ENCODE results near the gene RHO. TPM values are rescaled to one million over a fixed set of nuclear protein-coding genes. Genes with fewer than 3 reads are reported as not detected.
"Not testable (repeated sequence)": the region's sequence is repeated elsewhere in the genome, so short reads cannot be mapped to it uniquely, and the experiment has no call there.

Gene RHO
- total RNA-seq = not detected
- long read RNA-seq = 0 reads

DNA sequence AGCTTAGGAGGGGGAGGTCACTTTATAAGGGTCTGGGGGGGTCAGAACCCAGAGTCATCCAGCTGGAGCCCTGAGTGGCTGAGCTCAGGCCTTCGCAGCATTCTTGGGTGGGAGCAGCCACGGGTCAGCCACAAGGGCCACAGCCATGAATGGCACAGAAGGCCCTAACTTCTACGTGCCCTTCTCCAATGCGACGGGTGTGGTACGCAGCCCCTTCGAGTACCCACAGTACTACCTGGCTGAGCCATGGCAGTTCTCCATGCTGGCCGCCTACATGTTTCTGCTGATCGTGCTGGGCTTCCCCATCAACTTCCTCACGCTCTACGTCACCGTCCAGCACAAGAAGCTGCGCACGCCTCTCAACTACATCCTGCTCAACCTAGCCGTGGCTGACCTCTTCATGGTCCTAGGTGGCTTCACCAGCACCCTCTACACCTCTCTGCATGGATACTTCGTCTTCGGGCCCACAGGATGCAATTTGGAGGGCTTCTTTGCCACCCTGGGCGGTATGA, at the start of gene RHO:
TSS of gene RHO (plus strand) at position 51 of the 512 bp plus-strand sequence. CDS start at position 146, 95 bp downstream.
- no peak within 1 kb of the TSS for H3K27ac ChIP-seq (replicated peaks)
- no peak for DNase-seq
- intact Hi-C loops (cut with micrococcal nuclease) = no loop called here

DNA sequence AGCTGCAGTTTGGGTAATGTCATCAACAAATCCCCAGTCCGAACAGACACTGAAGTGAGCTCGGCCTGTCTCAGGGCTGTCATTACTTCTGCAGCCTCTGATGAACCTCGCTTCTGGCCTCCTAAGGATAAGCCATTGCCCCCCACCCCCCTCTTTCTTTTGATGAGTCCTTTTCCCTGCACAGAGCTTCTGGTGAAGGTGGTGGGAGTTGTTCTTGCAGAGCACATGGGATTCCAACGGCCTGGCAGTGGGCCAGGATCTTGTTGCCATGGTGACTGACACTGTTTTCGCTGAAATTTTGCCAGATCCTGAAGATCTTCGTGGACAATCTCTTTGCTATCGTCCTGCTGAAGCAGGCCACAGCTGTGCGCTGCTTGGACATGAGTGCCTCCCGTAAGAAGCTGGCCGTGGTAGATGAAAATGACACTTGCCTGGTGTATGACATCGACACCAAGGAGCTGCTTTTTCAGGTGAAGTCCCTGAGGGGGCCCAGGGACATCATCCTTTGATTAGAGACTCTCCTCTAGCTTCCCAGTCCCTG, 47.1 kb upstream of the RHO start:
- DNase-seq = peak; percentile 46
- H3K4me3 ChIP-seq; intact Hi-C loops (cut with micrococcal nuclease); H3K27me3 ChIP-seq (ENCODE audit: low read depth); H3K9me3 ChIP-seq (replicated peaks): not testable (repeated sequence)
- Histone ChIP-seq H3K27ac (replicated peaks) (peak overlapping the region; percentile 74), H3K36me3 (peaks cover 57% of the 10 kb centered on the region), H3K4me1 (peaks cover 41% of the 10 kb centered on the region)

More for the DNA sequence above, at the start of gene RHO:
- no peaks in the 10 kb centered on the region for H3K36me3 ChIP-seq
- peaks cover 10% of the 10 kb centered on the region for H3K4me1 ChIP-seq
- H3K4me3 ChIP-seq = no peak within 1 kb of the TSS
- no peak for TF ChIP-seq CTCF (IDR thresholded peaks at IDR 0.05; ENCODE audit: borderline replicate concordance)
- no peaks in the 10 kb centered on the region for H3K9me3 ChIP-seq (replicated peaks)
- H3K27me3 ChIP-seq (ENCODE audit: low read depth) = no peaks in the 10 kb centered on the region

- Histone ChIP-seq H3K27ac (replicated peaks) (peak overlapping the region; percentile 74), H3K27me3 (ENCODE audit: low read depth) (no peaks in the 10 kb centered on the region), H3K4me1 (peaks cover 46% of the 10 kb centered on the region), H3K36me3 (peaks cover 51% of the 10 kb centered on the region), H3K4me3 (no peak overlapping the region), H3K9me3 (replicated peaks) (no peaks in the 10 kb centered on the region)
- DNase-seq = peak; percentile 50
- intact Hi-C loops (cut with micrococcal nuclease) = no loop called here
- no peak for TF ChIP-seq CTCF (IDR thresholded peaks at IDR 0.05; ENCODE audit: borderline replicate concordance)
Measured at GRCh38 chr3:129481766-129482332, 46.6 kb upstream of the RHO start.

GRCh38 chr3:129482721-129483120, 45.7 kb upstream of the RHO start:
- peak; percentile 20 for TF ChIP-seq CTCF (IDR thresholded peaks at IDR 0.05; ENCODE audit: borderline replicate concordance)
- H3K4me3 ChIP-seq = no peak overlapping the region
- peaks cover 43% of the 10 kb centered on the region for H3K36me3 ChIP-seq
- H3K4me1 ChIP-seq = peaks cover 54% of the 10 kb centered on the region
- intact Hi-C loops (cut with micrococcal nuclease) = no loop called here
- no peaks in the 10 kb centered on the region for H3K27me3 ChIP-seq (ENCODE audit: low read depth)
- peak overlapping the region; percentile 74 for H3K27ac ChIP-seq (replicated peaks)
- no peaks in the 10 kb centered on the region for H3K9me3 ChIP-seq (replicated peaks)
- no peak for DNase-seq

DNA sequence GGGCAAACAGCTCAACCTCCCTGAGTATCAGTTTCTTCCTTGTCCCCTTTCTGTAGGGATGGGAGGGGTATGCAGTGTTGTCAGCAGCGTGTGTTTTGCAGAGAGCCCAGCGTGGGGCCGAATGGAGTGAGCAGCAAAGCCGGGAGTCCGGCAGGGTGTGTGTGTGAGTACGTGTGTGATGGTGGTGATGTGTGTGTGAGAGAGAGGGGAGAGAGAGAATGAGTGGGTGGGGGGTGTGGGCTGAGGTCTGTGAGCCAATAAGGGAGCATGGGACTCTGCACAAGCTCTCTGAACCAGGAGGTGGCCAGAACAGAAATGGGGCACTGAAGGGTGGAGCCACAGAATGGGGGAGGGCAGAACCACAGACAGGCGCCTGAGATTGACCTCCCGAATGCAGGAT, 44.6 kb upstream of the RHO start:
- intact Hi-C loops (cut with micrococcal nuclease) = no loop called here
- Histone ChIP-seq H3K36me3 (peaks cover 31% of the 10 kb centered on the region), H3K9me3 (replicated peaks) (no peaks in the 10 kb centered on the region), H3K4me3 (no peak overlapping the region), H3K4me1 (peaks cover 54% of the 10 kb centered on the region), H3K27me3 (ENCODE audit: low read depth) (no peaks in the 10 kb centered on the region), H3K27ac (replicated peaks) (no peak overlapping the region)
- no peak for DNase-seq
- no peak for TF ChIP-seq CTCF (IDR thresholded peaks at IDR 0.05; ENCODE audit: borderline replicate concordance)

DNA sequence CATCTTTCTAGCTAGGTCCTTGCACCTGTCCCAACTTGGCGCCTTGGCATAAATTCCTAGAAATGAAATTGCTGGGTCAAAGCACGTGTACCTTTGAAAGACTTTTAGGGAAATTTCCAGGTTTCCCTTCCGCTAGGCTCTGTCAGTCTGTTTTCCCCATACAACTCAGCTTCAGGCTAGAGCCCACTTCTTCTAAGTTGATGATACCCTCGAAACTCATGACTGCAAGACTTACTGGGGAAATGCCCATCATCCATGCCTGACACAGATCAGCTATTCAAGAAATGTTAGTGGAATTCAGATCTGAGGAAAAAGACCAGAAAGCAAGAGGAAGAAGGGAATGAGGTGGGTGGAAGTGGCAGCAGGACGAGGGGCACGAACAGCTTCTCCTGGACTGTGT, 43.3 kb upstream of the RHO start:
- Histone ChIP-seq H3K36me3 (peaks cover 18% of the 10 kb centered on the region), H3K27ac (replicated peaks) (peak overlapping the region; percentile 57), H3K4me1 (peaks cover 57% of the 10 kb centered on the region)
- DNase-seq; H3K27me3 ChIP-seq (ENCODE audit: low read depth); H3K4me3 ChIP-seq; intact Hi-C loops (cut with micrococcal nuclease); H3K9me3 ChIP-seq (replicated peaks): not testable (repeated sequence)
